ENCODE results near the gene PDE3A.
"Not testable (repeated sequence)": the region's sequence is repeated elsewhere in the genome, so short reads cannot be mapped to it uniquely, and the experiment has no call there.

Gene PDE3A

DNA sequence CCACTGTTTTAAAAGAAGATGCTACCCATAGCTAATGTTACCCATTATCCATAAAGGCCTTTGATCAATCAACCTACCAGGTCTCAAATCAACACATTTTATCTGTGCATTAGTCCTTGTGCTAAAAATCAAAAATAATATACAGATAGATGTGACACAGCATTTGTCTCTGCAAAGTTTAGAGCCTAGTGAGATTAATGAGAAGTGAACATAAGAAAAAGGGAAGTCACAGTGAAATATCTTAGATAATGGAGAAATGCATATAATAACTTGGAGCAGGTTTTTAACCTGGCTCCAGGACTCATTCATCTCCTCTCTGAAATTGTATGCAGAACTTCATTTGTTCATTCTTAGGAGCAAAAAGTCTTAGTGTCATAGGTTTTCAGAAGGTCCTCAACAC is 7.2 kb downstream of the PDE3A start:
- Histone ChIP-seq H3K27ac (ENCODE audit: low read length) (no peak overlapping the region), H3K4me3 (ENCODE audit: low read length) (no peak overlapping the region), H3K9me3 (ENCODE audit: insufficient read depth, low read depth, low read length) (no peaks in the 10 kb centered on the region), H3K9ac (ENCODE audit: low read depth, low read length) (no peak overlapping the region), H3K36me3 (ENCODE audit: insufficient read depth, low read depth, low read length) (no peaks in the 10 kb centered on the region), H3K4me1 (ENCODE audit: insufficient read depth, low read length) (peaks cover 8% of the 10 kb centered on the region; the same call in 1 of the 2 replicates), H3K27me3 (ENCODE audit: insufficient read depth, low read length) (peaks cover 12% of the 10 kb centered on the region)

DNA sequence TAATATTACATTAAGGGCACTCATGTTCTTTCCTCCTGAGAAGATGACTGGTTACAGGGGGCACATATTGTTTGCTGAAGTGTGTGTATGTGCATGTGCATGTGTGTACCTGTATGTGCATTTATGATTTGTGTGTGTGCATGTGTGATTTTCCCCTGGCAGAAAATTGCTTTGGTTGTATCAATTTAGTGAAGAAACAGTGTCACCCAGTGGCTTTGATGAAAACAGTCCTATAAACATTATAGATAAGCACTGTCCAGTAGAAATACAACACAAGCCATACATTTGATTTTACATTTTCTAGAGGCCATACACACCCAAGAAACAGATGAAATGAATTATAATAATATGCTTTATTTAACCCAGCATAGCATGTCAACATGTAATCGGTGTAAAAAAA is 8.6 kb downstream of the PDE3A start:
- H3K4me1 ChIP-seq (ENCODE audit: insufficient read depth, low read length): no peaks in the 10 kb centered on the region
- no peak overlapping the region for H3K9ac ChIP-seq (ENCODE audit: low read depth, low read length)
- H3K9me3 ChIP-seq (ENCODE audit: insufficient read depth, low read depth, low read length): no peaks in the 10 kb centered on the region
- no peaks in the 10 kb centered on the region for H3K27me3 ChIP-seq (ENCODE audit: insufficient read depth, low read length)
- no peak overlapping the region for H3K4me3 ChIP-seq (ENCODE audit: low read length)
- no peaks in the 10 kb centered on the region for H3K36me3 ChIP-seq (ENCODE audit: insufficient read depth, low read depth, low read length)
- no peak overlapping the region for H3K27ac ChIP-seq (ENCODE audit: low read length)

DNA sequence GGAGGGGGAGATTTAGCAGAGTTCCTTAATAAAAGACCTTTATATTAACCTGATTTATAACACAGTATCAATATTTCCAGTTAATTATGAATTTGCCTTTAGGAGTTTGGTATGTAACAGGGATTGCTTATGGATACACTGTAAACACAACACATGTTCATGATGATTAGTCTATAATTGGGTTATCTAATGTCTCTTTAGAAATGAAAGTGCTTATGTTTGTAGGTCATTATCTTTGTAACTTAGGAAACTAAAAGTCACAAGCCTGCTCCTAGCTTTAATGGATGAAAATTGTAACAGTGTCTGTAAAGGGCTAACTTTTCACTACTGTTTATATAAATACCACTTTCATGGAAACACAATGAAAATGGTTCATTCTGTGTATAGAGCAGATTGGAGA is 9.4 kb downstream of the PDE3A start:
- no peak overlapping the region for H3K27ac ChIP-seq (ENCODE audit: low read length)
- H3K9ac ChIP-seq (ENCODE audit: low read depth, low read length): no peak overlapping the region
- no peaks in the 10 kb centered on the region for H3K36me3 ChIP-seq (ENCODE audit: insufficient read depth, low read depth, low read length)
- no peaks in the 10 kb centered on the region for H3K9me3 ChIP-seq (ENCODE audit: insufficient read depth, low read depth, low read length)
- H3K4me3 ChIP-seq (ENCODE audit: low read length): no peak overlapping the region
- H3K27me3 ChIP-seq (ENCODE audit: insufficient read depth, low read length): no peaks in the 10 kb centered on the region
- H3K4me1 ChIP-seq (ENCODE audit: insufficient read depth, low read length): no peaks in the 10 kb centered on the region

DNA sequence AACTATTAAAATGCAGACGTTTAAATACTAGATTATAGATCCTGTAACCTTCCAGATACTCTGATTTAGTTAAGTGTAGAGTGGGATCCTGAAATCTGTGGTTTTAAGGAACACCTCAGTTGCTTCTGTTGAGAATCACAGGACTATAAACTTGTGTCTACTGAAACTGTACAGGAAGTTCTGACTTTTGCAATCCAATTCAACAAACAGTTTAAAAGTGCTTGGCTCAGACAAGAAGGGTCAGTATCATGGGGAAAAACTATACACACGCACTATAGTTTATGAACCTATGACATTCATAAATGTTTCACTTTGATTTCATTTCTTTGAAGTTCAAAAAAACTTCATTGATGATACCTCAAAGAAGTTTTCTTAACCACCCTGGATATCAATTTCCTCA is 13.8 kb downstream of the PDE3A start:
- Histone ChIP-seq H3K9ac (ENCODE audit: low read depth, low read length) (no peak overlapping the region), H3K9me3 (ENCODE audit: insufficient read depth, low read depth, low read length) (no peaks in the 10 kb centered on the region), H3K4me3 (ENCODE audit: low read length) (no peak overlapping the region), H3K27me3 (ENCODE audit: insufficient read depth, low read length) (no peaks in the 10 kb centered on the region), H3K36me3 (ENCODE audit: insufficient read depth, low read depth, low read length) (no peaks in the 10 kb centered on the region), H3K4me1 (ENCODE audit: insufficient read depth, low read length) (no peaks in the 10 kb centered on the region), H3K27ac (ENCODE audit: low read length) (no peak overlapping the region)

DNA sequence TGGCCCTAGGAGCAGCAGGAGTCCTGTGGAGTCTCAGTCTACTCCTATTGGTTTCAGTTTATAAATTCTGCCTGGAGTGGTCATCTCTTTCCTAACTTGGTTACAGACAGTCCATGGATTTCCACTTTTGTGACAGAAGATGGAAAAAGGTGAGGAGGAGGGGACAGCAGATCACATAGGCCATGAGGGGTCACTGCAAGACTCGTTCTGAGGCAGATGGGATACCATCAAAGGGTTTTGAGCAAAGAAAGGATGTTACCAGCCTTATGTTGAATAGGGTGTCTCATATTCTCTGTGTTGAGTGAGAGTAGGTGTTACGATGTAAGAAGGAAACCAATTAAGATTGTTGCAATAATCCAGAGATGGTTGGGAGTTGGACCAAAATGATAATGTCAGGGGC is 15.3 kb downstream of the PDE3A start:
- no peak overlapping the region for H3K27ac ChIP-seq (ENCODE audit: low read length)
- no peaks in the 10 kb centered on the region for H3K4me1 ChIP-seq (ENCODE audit: insufficient read depth, low read length)
- no peak overlapping the region for H3K9ac ChIP-seq (ENCODE audit: low read depth, low read length)
- H3K9me3 ChIP-seq (ENCODE audit: insufficient read depth, low read depth, low read length): no peaks in the 10 kb centered on the region
- H3K36me3 ChIP-seq (ENCODE audit: insufficient read depth, low read depth, low read length): no peaks in the 10 kb centered on the region
- no peaks in the 10 kb centered on the region for H3K27me3 ChIP-seq (ENCODE audit: insufficient read depth, low read length)
- H3K4me3 ChIP-seq (ENCODE audit: low read length): no peak overlapping the region

DNA sequence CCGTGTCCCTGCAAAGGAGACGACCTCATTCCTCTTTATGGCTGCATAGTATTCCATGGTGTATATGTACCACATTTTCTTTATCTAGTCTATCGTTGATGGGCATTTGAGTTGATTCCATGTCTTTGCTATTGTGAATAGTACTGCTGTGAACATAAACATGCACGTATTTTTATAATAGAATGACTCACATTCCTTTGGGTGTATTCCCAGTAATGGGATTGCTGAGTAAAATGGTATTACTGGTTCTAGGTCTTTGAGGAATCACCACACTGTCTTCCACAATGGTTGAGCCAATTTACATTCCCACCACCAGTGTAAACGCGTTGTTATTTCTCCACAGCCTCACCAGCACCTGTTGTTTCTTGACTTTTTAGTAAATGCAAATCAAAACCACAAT is 16.5 kb downstream of the PDE3A start:
- not testable (repeated sequence) for H3K4me1 ChIP-seq (ENCODE audit: insufficient read depth, low read length); H3K4me3 ChIP-seq (ENCODE audit: low read length); H3K36me3 ChIP-seq (ENCODE audit: insufficient read depth, low read depth, low read length); H3K9me3 ChIP-seq (ENCODE audit: insufficient read depth, low read depth, low read length); H3K27me3 ChIP-seq (ENCODE audit: insufficient read depth, low read length); H3K9ac ChIP-seq (ENCODE audit: low read depth, low read length); H3K27ac ChIP-seq (ENCODE audit: low read length)

DNA sequence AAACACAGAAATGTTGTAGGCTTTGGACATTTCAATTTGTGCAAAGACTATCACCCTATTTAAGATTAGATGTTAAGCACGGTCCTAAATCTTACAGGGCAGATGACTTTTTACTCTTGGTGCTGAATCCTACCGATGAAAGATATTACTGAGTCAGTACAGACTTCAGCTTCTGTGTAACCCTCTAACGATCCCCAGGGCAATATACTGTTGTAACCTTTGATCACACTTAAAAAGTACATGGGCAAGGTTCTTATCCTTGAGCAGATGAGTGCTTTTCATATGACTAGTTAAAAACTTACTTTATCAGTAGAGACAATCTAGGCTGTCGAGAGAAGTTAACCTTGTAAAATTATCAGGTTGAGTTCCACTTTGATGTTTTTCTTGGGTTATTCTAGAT is 22.5 kb downstream of the PDE3A start:
- Histone ChIP-seq H3K27ac (ENCODE audit: low read length) (no peak overlapping the region), H3K4me3 (ENCODE audit: low read length) (no peak overlapping the region), H3K4me1 (ENCODE audit: insufficient read depth, low read length) (no peaks in the 10 kb centered on the region), H3K9me3 (ENCODE audit: insufficient read depth, low read depth, low read length) (no peaks in the 10 kb centered on the region), H3K36me3 (ENCODE audit: insufficient read depth, low read depth, low read length) (no peaks in the 10 kb centered on the region), H3K9ac (ENCODE audit: low read depth, low read length) (no peak overlapping the region), H3K27me3 (ENCODE audit: insufficient read depth, low read length) (no peaks in the 10 kb centered on the region)

DNA sequence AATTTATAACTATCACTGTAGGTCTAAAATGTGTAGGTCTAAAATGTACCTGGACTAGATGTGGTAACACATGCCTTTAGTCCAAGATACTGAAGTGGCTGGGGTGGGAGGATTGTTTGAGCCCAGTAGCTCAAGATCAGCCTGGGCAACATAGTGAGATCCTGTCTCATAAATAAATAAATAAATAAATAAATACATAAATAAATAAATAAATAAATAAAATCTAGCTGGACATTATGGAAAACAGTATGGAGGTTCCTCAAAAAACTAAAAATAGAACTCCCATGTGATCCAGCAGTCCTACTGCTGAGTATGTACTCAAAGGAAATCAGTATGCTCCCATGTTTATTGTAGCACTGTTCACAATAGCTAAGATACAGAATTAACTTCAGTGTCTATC is 24.0 kb downstream of the PDE3A start:
- Histone ChIP-seq H3K4me1 (ENCODE audit: insufficient read depth, low read length) (no peaks in the 10 kb centered on the region), H3K27me3 (ENCODE audit: insufficient read depth, low read length) (no peaks in the 10 kb centered on the region), H3K9ac (ENCODE audit: low read depth, low read length) (no peak overlapping the region), H3K9me3 (ENCODE audit: insufficient read depth, low read depth, low read length) (no peaks in the 10 kb centered on the region), H3K4me3 (ENCODE audit: low read length) (no peak overlapping the region), H3K27ac (ENCODE audit: low read length) (no peak overlapping the region), H3K36me3 (ENCODE audit: insufficient read depth, low read depth, low read length) (no peaks in the 10 kb centered on the region)

DNA sequence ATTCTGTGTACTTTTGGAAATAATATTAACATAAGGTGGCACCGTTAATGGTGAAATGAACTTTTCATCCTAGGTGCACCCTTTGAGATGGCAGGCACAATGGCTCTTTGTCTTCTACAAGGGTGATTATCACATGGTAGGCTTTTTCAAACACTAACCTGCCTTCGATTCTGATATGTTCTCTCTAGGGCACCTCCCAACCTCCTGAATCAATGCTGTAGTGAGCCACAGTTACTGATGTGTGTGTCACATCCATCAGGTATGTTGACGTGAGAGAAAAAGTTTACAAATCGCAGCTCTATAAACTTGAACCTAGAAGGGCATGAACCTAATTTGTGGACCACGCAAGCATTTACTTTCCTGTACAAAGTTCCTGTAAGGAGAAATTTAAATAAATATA is 25.4 kb downstream of the PDE3A start:
- no peaks in the 10 kb centered on the region for H3K9me3 ChIP-seq (ENCODE audit: insufficient read depth, low read depth, low read length)
- H3K27ac ChIP-seq (ENCODE audit: low read length): no peak overlapping the region
- no peak overlapping the region for H3K9ac ChIP-seq (ENCODE audit: low read depth, low read length)
- H3K4me1 ChIP-seq (ENCODE audit: insufficient read depth, low read length): no peaks in the 10 kb centered on the region
- no peak overlapping the region for H3K4me3 ChIP-seq (ENCODE audit: low read length)
- H3K36me3 ChIP-seq (ENCODE audit: insufficient read depth, low read depth, low read length): no peaks in the 10 kb centered on the region
- H3K27me3 ChIP-seq (ENCODE audit: insufficient read depth, low read length): no peaks in the 10 kb centered on the region

DNA sequence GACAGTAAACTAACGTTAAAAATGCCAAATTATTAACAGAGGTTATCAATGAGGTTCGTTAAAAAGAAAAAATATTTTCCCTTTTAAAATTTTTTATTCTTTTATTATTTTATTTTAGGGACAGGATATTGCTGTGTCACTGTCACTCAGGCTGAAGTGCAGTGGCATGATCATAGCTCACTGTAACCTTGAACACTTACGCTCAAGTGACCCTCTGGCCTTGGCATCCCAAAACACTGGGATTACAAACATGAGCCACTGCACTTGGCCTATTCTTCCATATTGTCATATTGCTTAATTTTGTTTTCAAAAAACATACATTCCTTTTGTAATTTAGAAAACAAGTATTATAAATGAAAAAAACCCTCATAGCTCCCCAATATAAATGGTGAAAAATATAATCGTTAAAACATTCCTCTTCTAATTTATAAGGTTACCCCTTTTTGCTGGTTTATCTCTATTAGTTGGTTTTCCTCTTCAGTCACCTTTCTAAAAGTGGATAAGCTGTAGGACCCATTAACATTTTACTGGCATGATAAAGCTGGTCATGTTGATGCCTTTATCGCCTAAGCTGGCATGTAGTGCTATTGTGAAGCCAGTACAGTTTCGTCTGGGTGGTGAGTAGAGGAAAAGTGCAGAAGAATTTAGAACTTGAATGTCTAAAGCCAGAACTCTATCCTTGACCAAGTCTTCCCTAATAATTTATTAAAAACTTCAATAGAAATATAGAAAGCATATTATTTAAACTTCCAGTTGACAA is 27.6 kb downstream of the PDE3A start:
- H3K9ac ChIP-seq (ENCODE audit: low read depth, low read length): no peak overlapping the region
- H3K36me3 ChIP-seq (ENCODE audit: insufficient read depth, low read depth, low read length): no peaks in the 10 kb centered on the region
- no peak overlapping the region for H3K27ac ChIP-seq (ENCODE audit: low read length)
- no peaks in the 10 kb centered on the region for H3K4me1 ChIP-seq (ENCODE audit: insufficient read depth, low read length)
- no peak overlapping the region for H3K4me3 ChIP-seq (ENCODE audit: low read length)
- H3K27me3 ChIP-seq (ENCODE audit: insufficient read depth, low read length): no peaks in the 10 kb centered on the region
- H3K9me3 ChIP-seq (ENCODE audit: insufficient read depth, low read depth, low read length): no peaks in the 10 kb centered on the region

DNA sequence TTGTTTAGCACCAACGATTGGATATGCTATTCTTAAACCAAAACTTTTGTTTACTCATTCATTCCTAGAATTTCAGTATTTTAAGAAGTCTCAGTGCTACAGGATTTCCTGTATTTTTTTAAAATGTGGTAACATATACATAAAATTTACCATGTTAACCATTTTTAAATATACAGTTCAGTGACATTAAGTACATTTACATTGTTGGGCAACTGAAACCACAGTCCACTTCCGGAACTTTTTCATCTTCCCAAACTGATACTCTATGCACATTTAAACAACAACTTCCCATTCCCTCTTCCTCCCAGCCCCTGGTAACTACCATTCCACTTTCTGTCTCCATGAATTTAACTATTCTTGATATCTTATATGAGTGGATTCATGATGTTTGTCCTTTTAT is 30.3 kb downstream of the PDE3A start:
- H3K27ac ChIP-seq (ENCODE audit: low read length): no peak overlapping the region
- H3K9me3 ChIP-seq (ENCODE audit: insufficient read depth, low read depth, low read length): no peaks in the 10 kb centered on the region
- H3K4me1 ChIP-seq (ENCODE audit: insufficient read depth, low read length): peaks cover 5% of the 10 kb centered on the region; the same call in 1 of the 2 replicates
- no peak overlapping the region for H3K9ac ChIP-seq (ENCODE audit: low read depth, low read length)
- H3K36me3 ChIP-seq (ENCODE audit: insufficient read depth, low read depth, low read length): no peaks in the 10 kb centered on the region
- H3K27me3 ChIP-seq (ENCODE audit: insufficient read depth, low read length): no peaks in the 10 kb centered on the region
- no peak overlapping the region for H3K4me3 ChIP-seq (ENCODE audit: low read length)

DNA sequence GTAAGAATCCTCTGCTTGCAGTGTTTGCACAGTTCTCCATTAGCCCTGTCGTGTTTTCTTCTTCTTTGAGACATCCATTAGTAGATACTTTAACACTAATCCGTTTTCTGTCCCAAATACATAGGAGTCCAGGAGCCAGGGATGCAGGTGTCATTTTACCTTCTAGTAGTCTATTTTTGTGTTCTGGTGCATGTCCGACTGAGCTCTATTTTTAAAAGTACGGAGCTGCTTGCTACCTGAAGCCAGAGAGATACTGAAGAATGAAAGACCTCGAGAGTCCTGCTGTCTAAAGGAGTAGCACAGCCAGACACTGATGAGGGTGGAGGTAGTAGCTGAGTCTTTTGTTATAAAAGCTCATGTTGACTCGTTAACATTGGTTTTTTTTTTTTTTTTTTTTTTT is 31.7 kb downstream of the PDE3A start:
- Histone ChIP-seq H3K4me3 (ENCODE audit: low read length) (no peak overlapping the region), H3K27ac (ENCODE audit: low read length) (no peak overlapping the region), H3K4me1 (ENCODE audit: insufficient read depth, low read length) (peaks cover 14% of the 10 kb centered on the region; the same call in 1 of the 2 replicates), H3K27me3 (ENCODE audit: insufficient read depth, low read length) (no peaks in the 10 kb centered on the region), H3K36me3 (ENCODE audit: insufficient read depth, low read depth, low read length) (no peaks in the 10 kb centered on the region), H3K9me3 (ENCODE audit: insufficient read depth, low read depth, low read length) (no peaks in the 10 kb centered on the region), H3K9ac (ENCODE audit: low read depth, low read length) (no peak overlapping the region)

Data from iPS-20b (cell line).